Stimulated activated CD4-positive, alpha-beta T cell treated with anti-CD3 and anti-CD28 coated beads, Interleukin-4, amount 100 ng/mL, for 48 hours (primary cell): Measurements from ENCODE around the gene CRIP1.
A peak's percentile ranks its signal among the peaks of the same experiment; 100 is the strongest.

Experiments
- DNase-seq, 2 donors: peaks; one replicate each; pipeline ENCODE4 v3.0.0-alpha.2; 2020; ENCODE audit warnings: low read depth in 2 of 2

Gene CRIP1, protein sequence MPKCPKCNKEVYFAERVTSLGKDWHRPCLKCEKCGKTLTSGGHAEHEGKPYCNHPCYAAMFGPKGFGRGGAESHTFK

DNA sequence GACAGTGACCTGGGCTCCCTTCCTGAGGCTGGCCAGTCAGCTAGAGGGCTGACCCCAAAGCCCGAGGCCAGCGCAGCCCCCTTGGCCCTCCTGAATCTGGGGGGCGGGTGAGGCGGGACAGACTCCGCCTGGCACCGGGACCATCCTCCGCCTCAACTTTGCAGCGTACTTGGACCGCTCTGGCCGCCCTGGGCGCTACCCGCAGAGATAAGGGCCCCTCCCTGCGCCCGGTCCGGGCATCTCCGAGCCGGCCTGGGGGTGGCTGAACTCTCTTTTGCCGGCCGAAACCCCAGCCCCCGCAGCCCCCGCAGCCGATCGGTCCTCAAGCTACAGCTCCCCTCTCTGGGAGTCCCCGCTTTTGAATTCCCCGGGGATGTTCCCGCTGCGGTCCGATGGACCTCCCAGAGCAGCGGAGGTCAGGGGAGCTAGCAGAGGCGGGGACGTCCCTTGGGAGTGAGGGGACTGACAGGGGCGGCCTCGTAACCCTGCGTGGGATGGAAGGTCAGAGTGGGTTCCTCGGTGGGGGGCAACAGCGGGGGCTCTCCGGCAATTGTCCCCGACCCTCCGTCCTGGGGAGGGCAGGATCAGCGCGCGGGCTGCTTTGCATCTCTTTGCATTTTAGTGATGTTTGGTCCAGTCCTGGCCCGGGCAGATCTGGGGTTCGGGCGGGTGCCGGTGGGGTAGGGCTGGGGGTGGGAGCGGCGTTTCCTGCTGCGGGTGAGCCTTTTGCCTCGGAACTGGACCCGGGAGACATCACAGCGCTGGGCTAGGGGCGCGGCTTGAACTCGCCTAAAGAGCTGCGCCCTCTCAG lies at the start of gene CRIP1:
Gene CRIP1, plus strand, starts transcription at position 724 of the 811 bp plus-strand sequence. CDS start 374 bp downstream, outside the sequence.
- no peak for DNase-seq

DNA sequence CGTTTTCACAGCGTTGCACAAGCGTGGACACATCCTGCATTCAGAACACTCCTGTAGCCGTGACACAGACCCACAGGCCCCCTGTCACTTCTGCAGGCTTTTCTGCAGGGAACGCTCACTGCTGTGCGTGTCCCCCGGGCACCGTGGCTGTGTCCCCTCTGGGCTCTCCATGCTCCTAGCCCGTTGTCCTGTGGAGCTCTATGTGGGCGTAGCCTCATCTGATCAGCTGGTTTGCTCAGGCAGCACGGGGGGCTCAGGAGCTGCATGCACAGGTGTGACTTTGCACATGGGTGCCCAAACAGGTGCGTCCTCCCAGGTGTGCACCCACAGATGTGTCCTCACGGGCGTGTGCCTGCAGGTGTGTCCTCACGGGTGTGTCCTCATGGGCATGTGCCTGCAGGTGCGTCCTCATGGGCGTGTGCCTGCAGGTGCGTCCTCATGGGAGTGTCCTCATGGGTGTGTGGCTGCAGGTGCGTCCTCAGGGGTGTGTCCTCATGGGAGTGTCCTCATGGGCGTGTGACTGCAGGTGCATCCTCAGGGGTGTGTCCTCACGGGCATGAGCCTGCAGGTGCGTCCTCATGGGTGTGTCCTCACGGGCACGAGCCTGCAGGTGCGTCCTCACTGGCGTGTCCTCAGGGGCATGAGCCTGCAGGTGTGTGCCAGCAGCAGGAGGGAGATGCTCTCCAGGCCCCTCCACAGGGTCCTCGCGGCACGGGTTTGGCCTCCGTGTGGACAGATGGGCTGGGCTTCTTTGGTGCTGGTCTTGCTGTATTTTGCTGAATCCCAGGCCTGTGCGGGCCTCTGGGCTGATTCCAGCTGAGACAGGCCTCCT lies 49.6 kb upstream of the CRIP1 start:
- DNase-seq: no peak

DNA sequence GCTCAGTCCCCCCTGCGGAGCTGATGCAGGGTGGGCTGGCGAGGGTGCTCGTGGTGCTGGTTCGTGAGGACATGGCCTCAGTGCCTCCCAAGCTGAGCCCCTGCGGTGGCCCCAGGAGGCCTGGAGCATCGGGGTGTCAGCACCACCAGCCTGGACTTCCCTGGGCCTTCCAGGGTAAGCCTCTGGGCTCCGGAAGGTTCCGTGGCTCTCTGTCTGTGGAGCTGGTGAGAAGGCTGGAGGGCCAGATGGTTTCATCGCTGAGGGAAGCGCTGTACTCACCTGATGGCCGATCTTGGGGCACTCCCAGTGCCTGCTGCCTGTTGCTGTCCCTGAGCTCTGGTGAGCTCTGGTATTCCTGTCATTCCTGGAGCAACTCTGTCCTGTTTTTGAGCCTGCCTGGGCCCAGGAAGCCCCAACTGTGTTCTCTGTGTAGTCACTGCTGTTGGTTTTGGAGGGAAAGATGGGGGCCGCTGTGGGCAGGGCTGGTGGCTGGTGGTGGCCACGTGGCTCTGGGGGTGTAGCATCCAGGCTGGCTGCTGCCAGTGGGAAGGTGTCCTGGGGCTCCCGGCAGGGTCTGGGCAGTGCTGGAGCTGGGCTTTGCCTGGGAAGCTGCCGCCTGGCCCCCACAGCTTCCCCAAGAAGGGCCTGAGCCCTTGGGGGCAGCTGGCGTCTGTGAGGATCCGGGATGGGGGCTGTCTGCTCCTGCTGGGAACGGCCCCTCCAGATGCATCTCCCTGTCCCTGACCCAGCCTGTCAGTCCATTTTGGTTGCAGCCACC lies 48.8 kb upstream of the CRIP1 start:
- no peak for DNase-seq

DNA sequence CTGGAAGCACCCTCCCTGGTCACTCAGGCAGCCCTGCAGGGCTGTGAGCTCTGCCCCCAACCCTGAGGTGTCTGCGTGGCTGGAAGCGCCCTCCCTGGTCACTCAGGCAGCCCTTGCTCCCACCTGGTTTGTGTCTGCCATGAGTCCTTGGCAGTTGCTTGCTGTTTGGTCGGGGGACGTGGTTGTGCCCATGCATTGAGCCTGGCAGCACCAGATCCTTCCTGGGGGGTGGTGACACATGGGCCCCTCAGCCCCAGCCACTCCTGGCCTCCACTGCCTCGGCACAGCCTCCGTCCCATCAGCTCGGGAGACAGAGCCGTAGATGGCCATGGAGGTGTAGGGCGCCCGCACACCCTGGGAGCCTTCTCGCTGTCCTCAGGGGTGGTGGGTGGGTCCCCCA lies 47.5 kb upstream of the CRIP1 start:
- no peak for DNase-seq

DNA sequence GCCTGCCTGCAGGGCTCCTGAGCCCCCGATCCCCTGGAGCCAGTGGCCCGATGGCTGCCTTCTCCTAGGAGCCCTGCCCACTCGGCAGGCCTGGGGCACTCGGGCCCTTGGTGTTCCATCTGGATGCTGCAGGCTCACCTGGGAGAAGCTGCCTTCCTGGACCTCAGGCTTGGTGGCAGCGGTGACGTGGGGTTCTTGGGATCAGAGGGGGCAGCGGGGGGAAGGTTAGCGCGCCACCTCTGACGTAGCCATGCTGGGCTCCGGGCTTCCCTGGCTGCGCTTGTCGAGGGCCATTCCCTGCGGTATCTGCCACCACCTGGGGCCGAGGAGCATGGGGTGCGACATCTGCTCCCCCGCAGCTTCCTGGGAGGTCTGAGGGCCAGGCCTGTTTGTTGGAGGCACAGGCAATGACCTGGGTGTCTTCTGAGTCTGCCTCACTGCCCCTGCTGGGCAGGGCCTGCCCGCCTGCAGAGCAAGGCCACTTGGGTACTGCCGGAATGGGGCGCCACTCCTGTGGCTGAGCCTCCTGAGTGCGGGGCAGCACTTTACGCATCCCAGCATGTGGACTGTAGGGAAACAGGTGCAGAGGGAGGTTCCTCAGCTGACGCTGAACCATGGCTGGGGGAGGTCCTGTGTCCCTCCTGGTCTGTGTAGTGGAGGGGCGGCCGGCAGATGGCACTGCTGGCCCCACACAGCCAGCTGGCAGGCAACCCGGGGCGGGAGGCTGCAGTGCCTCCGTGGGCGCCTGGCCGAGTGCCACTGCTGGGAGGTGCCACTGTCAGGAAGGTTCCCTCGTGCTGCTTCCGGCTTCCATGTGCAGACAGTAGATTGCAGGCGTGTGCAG lies 46.8 kb upstream of the CRIP1 start:
- DNase-seq: no peak

DNA sequence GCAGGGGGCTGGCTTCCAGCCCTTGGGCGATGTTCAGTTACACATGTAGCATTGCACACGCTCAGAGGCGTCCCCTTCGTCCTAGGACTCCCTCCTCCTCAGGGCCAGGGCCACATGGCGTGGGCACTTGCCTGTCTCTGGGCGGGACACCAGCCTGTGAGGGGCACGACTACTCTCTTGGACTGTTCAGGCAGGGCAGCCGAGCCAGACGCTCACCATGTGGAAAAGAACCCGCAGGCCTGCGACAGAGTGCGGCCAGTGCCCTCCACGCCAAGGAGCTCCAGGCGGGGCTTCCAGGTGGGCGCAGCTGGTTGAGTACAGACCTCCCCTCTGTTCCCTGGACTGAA lies 46.2 kb upstream of the CRIP1 start:
- DNase-seq: no peak

DNA sequence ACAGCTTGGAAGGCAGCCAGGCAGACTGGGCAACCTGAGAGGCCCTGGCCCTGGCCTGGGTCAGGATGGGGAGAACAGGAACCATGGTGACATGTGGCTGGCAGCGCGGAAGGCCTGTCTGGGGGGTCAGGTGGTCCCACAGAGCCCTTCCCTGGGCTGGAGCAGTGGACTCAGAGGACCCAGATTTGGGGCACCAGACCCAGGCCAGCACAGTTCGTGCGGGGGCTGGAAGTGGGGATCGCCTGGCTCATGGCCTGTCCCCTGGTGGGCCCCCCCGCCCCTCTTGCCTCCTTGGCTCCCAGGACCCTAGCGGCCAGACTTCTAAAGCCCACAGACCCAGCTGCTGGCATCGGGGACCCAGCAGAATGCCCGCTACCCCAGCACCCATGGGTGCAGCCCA lies 45.7 kb upstream of the CRIP1 start:
- DNase-seq: no peak

DNA sequence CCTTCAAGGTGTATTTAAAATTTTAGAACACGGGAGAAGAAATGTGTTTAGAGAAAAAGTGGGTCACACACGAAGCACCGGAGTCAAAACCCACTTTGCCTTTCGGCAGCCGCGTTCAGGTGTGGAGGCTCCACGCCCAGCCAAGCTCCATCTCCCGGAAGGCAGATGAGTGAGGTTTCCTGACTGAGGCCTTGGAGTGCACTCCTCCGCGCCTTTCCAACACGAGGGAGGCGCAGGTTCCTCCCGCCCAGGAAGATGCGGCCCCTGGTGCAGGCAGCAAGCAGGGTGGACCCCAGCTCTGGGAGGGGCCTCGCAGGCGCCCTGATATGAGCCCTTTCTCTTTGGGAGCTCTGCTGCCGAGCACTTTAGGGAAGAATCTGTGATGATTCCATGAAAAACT lies 44.6 kb upstream of the CRIP1 start:
- DNase-seq: no peak

DNA sequence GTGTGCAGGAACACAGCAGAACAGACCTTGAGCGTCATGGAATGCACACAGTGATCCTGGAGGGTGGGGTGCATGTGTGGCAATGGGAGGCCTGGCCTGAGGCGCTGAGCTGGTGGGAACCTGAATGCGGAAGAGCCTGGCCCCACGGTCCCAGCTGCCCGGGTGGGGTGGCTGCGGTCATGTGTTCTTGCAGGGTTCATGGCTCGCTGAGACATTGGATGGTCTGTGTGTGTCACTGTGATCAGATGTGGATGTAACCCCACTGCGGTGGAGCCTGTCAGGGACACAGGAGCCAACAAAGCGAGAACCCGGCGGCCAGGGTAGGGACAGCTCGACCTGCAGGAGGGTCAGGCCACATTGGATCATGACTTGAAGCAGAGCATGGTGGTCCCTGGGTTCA lies 43.9 kb upstream of the CRIP1 start:
- no peak for DNase-seq

DNA sequence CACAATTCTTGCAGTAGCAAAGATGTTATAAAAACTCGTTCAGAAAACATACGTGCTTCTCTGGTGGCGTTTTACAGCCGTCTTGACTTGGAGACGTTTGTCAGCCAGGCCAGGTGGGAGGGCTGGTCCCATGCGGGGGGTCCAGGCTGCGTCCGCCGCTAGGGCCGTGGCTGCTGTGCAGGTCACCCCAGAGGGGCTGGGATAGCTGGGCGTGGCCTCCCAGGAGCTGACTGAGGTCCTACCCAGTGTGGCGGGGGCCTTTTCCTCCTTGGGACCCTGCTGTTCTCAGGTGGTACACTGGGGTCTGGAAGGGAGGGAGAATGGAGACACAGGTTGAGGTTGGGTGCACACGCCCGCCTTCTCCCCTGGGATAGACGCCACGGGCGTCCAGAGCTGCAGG lies 41.8 kb upstream of the CRIP1 start:
- DNase-seq: no peak

DNA sequence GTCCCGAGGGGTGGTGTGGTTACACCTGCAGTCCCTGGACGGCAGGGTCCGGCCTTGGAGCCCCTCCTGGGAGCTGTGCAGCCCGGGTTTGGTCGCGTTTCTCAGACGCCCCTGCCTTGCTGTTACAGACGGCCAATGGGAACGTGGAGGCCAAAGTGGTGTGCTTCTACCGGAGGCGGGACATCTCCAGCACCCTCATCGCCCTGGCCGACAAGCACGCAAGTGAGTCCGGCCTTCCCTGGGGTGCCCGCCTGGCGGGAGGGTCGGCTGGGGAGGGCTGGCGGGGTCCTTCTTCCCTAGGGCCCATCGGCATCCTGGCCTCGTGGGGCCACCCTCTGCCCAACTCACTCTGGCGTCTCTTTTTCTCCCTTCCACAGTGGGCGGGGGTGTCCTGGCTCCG lies 41.4 kb upstream of the CRIP1 start:
- no peak for DNase-seq

DNA sequence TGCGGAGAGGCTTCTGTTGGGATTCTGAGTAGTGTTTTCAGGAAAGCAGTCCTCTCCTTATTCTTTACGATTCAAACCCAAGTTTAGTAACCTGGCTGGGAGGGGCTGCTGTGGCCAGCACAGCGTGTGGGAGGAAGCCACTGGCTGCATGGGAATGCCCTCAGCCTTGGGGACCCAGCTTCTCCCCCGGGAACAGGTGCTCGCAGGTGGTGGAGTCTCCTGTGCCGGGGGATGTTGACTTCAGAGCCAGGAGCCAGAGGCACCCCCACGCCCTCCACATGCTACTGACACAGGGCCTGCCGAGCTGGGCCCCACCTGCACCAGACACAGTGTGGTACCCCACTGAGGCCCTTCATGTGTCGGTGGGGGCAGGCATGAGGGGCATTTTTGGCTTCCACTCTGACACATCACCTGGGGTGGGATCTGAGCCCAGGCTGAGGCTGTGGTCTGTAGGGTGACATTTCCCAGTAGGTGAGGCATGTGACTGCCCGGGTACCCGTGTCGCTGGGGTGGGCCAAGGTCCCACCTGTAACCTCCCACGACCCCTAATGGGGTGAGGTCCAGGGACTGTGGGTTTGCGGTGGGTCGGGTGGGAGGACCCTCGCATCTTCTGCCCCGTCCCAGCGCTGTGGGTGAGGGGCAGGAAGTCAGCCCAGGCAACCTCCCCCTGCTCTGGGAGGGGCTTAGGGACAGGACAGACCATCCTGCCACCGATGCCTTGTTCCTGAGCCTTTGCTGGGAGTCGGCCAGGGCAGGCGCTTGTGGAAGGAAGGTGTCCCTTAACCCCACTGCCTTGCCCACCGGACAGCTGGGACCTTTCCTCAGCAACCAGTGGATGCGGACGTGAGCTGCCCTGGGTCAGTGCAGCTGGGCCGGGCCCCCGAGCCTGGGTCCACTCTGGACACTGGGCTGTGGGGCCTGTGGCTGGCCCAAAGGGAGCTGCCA lies 40.5 kb upstream of the CRIP1 start:
- DNase-seq: no peak

DNA sequence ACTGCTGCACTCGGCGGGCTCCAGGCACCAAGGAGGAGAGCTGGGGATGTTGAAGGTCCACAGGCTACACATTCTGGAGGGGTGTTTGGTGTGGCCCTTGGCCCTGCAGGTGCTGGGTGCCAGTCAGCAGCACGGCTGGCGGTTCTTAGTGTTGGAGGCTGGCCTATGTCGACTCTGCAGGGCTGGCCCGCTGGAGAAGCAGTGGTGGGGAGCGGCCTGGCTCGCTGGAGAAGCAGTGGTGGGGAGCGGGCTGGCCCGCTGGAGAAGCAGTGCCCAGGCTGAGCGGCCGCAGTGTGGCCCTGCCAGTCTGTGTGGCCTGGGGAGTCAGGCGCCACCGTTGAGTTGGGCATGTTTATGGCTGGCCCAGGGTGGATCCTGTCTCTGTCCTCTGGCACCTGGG lies 39.7 kb upstream of the CRIP1 start:
- no peak for DNase-seq

DNA sequence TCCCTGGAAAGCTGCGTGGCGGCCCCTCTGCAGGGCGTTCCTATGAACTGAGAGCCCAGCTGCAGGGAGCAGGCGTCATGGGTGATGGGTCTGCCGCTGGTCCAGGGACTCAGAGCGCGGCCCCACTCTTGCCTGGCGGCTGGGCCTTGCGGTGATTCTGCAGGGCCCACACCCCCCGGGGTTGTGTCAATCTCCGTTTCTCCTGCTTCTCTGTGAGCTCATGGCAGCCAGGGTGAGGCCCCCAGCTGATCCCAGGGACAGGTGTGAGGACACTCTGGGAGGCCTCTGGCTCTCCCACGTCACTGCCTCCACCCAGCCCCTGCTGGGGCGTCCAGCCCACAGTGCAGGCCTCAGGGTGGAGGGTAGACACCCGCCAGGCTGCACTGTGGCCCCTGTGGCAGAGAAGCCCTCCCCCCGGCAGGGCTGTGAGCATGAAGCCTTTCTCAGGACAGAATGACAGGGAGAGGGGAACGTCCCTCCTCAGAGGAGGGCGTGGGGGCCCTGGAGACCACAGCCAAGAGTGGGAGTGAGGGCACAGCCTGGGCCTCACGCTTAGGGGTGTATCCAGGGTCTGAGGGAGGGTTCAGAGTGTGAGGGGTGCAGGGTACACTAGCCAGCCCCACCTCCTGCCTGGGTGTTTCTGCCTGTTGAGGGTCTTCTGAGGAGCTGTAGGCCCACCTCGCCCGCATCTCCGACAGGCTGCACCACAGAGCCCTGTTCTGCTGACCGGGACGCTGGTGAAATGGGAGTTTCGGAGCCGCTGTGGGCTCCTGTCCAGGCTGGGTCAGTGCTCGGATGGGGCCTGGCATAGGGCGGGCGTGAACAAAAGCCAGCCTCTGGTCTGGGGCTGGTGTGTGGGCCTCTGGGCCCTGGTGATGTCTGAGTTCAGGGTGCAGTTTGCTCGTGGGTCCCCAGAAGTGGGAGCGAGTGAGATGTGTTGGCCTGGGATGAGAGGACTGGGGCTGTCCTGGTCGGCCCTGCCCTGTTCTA lies 38.7 kb upstream of the CRIP1 start:
- DNase-seq: no peak

DNA sequence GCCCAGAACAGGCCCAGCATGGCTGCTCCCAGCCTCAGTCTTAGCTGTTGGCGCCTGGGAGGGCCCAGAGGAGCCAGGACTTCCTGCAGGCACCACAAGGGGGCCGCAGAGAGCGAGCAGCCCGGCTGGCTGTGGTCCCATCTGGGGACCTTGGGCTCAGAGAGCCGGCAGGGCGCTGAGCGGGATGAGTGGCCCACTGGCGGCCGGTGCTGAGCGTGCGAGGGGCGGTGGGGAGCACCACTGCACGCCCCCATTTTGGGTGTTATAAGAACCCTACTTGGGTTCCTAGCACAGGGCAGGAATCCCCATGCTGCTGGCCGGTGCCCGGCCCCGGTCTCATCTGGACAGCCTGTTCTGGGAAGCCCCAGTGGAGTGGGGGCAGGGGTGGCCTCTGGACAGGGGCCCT lies 38.0 kb upstream of the CRIP1 start:
- DNase-seq: peak; percentile 50 to 60

DNA sequence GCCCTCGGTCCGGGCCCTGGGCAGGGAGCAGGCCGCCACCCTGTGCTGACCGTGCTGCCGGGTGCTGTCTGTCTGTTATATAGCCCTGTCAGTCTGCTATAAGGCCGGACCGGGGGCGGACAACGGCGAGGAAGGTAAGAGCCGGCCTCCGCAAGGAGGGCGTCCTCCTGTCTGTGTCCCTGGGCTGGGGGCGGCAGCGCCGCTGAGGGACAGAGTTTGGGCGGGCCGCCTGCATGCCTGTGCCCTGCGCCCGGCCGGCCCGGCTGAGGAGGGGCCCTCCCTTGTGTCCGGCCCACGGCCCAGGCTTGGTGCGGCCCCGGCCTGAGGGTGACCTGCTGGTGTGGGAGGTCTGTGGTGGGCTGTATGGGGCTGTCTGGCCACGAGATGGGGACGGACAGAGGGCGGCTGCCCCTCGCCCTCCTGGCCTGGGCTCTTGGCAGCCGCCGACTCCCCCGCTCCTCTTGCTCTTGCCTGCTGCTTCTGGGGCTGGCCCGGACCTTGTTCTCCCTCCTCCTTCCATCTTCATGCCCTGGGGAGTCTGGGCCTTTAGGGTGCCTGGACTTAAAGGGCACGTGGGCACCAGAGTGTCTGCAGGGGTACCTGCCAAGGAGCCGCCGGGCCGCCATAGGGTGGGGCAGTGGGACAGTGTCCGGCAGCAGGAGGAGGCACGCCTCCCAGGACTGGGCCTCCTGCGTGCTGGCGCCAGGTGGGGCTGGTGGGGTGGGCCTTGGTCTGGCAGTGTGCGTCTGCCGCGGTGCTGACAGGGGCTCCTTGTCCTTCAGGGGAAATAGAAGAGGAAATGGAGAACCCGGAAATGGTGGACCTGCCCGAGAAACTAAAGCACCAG lies 37.2 kb upstream of the CRIP1 start:
- DNase-seq: no peak

DNA sequence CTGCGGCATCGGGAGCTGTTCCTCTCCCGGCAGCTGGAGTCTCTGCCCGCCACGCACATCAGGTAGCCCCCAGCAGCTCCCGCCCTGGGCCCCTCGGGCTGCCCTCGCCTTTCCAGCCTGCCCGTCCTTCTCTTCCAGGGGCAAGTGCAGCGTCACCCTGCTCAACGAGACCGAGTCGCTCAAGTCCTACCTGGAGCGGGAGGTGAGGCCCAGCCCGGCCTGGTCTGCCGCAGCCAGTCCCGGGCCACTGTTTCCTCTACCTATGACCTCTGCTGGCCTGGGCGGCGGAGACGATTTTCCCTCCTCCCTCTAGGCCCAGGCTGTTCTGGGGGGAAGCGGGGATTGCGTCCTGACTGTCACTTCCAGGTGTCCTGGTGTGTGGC lies 36.6 kb upstream of the CRIP1 start:
- no peak for DNase-seq
